Measurements from ENCODE around the gene CREB5.

GRCh38 chr7:28582226-28582625, 169.9 kb downstream of the CREB5 start:
- TF ChIP-seq CTCF (conservative IDR thresholded peaks at IDR 0.05; ENCODE audit: low read depth, low read length) = no peak
- no peak for TF ChIP-seq EZH2 (IDR thresholded peaks at IDR 0.05; ENCODE audit: low read length, unreplicated experiment)
- TF ChIP-seq EZH2phosphoT487 (IDR thresholded peaks at IDR 0.05; ENCODE audit: borderline replicate concordance, low read length) = no peak

Measured in PC-3 (cell line).